ENCODE results near the gene MYH9. TPM values are rescaled to one million over a fixed set of nuclear protein-coding genes. Genes with fewer than 3 reads are reported as not detected.
"Not testable (repeated sequence)": the region's sequence is repeated elsewhere in the genome, so short reads cannot be mapped to it uniquely, and the experiment has no call there.

Gene MYH9
- total RNA-seq, 3 donors from 2014 or later, result 673 to 753 (median 716) TPM

DNA sequence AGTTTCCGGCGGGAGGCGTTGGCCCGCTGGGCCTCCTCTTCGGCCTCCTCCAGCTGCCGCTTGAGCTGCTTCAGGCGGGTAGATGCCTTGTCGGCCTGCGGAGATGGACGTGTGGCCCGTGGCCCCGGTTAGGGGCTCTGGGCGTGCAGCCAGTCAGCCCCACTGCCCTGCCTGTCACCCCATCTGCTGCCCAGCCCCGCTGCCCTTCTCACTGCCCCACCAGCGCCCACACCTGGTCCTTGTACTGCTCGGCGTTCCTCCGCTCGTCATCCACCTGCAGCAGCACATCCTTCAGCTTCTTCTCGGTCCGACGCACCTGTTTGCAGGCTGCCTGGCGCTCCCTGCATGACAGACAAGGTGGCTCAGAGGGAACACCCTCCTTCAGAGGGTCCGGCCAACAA is 103.6 kb downstream of the MYH9 start:
- Mint-ChIP-seq H3K36me3 (ENCODE audit: insufficient read depth) (peaks cover 44% of the 10 kb centered on the region), H3K27me3 (ENCODE audit: low read depth) (no peaks in the 10 kb centered on the region), H3K4me3 (no peak overlapping the region), H3K4me1 (ENCODE audit: low read depth) (peaks cover 18% of the 10 kb centered on the region), H3K9me3 (no peaks in the 10 kb centered on the region)
- no peak for ATAC-seq
- no peak for DNase-seq

DNA sequence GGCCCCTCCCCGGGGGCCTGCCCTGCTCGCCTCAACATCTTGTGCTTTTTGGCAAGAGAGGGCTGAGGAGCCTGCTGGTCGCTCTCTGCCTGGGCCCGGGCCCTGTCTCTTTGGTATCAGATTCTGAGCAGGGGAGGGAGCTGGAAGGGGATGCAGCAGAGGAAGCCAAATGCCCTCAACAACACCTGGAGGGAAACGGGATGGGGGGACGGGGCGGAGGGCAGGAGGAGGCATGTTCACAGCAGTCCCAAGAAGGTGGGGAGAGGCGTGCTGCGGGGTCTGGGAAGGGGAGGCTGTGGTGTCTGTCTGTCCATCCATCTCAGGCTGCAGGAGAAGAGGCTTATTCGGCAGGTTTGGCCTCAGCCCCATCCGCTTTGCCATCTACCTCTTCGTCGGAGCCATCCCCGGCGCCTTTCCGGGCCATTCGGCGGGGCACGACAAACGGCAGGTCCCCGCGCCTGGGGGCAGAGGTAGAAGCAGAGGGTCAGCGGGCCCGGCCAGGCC is 105.4 kb downstream of the MYH9 start:
- Mint-ChIP-seq H3K4me1 (ENCODE audit: low read depth) (peaks cover 16% of the 10 kb centered on the region), H3K27me3 (ENCODE audit: low read depth) (no peaks in the 10 kb centered on the region), H3K9me3 (no peaks in the 10 kb centered on the region), H3K4me3 (no peak overlapping the region), H3K36me3 (ENCODE audit: insufficient read depth) (peaks cover 35% of the 10 kb centered on the region)
- DNase-seq, result no peak
- ATAC-seq, result no peak

DNA sequence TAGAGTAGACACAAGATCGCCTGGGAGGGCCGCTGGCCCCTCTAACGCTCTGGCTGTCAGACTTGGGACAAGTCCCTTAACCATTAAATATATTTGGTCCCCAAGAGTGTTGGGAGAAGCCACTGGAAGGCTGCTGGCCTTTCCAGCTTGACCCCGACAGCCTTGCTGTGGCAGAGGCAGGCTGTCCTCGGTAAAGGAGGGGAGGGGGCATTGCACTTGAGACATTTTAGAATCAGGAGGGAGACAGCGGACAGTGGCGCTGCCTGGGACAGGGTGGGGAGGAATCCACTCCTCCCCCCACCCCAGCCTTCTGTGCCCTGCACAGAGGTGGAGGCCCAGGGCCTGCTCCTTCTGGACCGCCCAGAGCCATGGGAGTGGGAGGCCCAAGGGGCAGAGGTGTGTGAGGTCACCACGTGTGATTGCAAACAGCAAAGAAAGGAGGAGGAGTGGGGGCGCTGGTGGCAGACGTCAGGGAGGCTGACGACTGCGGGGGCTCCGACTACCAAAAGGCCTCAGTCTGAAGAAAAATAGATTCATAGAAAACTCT is 105.9 kb downstream of the MYH9 start:
- Mint-ChIP-seq H3K4me3 (no peak overlapping the region), H3K9me3 (no peaks in the 10 kb centered on the region), H3K27me3 (ENCODE audit: low read depth) (no peaks in the 10 kb centered on the region), H3K4me1 (ENCODE audit: low read depth) (peaks cover 14% of the 10 kb centered on the region), H3K36me3 (ENCODE audit: insufficient read depth) (peaks cover 31% of the 10 kb centered on the region)
- DNase-seq, result no peak
- ATAC-seq, result no peak

DNA sequence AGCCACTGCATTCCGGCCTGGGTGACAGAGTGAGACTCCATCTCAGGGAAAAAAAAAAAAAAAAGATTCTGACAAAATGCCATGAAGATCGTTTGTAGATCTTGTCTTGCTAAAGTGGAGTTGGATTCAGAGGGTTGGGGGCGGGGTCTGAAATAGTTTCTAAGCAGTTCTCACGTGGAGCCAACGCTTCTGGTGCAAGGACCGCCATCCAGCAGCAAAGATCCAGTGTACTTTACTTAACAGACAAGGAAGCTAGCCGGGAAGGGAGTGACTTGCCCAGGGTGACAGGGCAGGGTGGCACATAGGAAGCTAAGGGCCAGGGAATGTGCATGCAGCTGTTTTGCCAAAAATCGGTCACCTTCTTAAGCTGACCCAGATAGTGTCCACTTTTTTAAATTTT is 107.4 kb downstream of the MYH9 start:
- Mint-ChIP-seq H3K4me3 (no peak overlapping the region), H3K4me1 (ENCODE audit: low read depth) (peaks cover 11% of the 10 kb centered on the region), H3K27me3 (ENCODE audit: low read depth) (no peaks in the 10 kb centered on the region), H3K9me3 (no peaks in the 10 kb centered on the region), H3K36me3 (ENCODE audit: insufficient read depth) (peaks cover 24% of the 10 kb centered on the region)
- DNase-seq, result no peak
- no peak for ATAC-seq

DNA sequence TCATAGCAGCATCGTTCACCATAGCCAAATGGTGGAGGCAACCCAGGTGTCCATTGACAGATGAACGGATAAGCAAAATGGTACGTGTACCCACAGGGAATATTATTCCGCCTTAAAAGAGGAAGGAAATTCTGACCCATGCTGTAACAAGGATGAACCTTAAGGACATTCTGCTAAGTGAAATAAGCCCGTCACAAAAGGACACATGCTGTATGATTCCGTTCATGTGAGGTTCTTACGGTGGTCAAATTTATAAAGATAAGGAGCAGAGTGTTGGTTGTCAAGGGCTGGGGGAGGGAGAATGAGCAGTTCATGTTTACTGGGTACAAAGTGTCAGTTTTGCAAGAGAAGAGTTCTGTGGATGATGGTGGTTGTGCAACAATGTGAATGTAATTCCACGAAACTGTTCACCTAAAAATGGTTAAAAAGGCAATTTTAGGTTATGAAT is 108.5 kb downstream of the MYH9 start:
- Mint-ChIP-seq H3K9me3 (no peaks in the 10 kb centered on the region), H3K4me1 (ENCODE audit: low read depth) (peaks cover 11% of the 10 kb centered on the region), H3K36me3 (ENCODE audit: insufficient read depth) (peaks cover 24% of the 10 kb centered on the region), H3K4me3 (no peak overlapping the region), H3K27me3 (ENCODE audit: low read depth) (no peaks in the 10 kb centered on the region)
- DNase-seq (no peak), ATAC-seq (no peak)

DNA sequence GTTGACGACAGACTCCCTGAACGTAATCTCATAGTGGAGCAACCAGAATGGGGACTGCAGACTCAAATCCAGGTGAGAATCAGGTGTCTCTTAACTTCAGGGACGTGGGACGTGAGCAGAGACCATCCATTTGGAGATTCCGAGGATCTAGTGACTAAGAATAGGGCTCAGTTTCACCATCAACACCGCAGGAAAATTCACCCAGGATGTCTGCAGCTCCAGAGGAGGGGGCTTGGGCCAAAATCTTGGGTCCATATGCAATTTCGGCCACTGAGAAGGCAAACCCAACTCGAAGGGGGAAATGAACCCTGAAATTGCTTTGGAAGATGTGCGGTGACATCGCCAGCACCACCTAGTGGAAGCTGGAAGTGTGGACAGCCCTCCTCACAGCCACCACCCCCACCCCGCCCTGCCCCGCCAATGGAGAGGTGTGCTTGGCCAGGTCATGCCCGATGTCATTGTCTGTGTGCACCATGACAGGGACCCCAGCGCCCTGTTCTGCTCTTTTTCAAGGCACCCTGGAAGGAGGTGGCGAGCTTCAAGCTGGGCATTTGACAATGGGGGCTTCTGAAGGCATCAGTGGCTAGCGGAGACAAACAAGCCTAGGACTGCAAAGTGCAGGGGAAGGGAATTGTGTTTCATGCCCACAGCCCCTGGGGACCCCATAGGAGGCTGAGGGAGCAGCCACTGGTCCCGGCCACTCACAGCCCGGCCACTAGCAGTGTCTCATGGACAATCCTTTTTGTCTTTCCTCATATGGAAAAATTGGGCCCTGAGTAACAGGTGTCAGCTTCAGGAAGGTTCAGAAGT is 110.1 kb downstream of the MYH9 start:
- ATAC-seq (peak; percentile 85 to 89), DNase-seq (peak; percentile 58)
- Mint-ChIP-seq H3K9me3 (no peaks in the 10 kb centered on the region), H3K4me1 (ENCODE audit: low read depth) (peaks cover 11% of the 10 kb centered on the region), H3K4me3 (no peak overlapping the region), H3K36me3 (ENCODE audit: insufficient read depth) (peaks cover 19% of the 10 kb centered on the region), H3K27me3 (ENCODE audit: low read depth) (no peaks in the 10 kb centered on the region)

DNA sequence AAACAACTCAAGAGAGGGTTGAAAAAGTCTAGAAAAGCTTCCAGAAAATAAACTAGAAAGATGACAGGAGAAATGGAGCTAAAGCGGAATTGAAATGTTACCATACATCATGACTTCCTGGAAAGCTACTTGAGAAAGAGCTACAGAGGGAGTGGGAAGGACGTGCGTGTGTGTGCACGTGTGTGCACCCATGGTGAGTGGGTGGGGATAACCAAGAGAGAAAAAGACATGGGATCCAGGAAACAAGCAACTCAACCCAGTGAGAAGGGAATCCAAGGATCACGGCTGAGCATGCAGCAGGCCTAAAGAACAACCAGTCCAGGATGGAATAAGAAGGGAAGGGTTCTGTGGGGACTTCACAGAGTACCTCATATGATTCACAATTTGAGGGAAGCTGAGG is 113.2 kb downstream of the MYH9 start:
- Mint-ChIP-seq H3K36me3 (ENCODE audit: insufficient read depth) (peaks cover 8% of the 10 kb centered on the region), H3K4me3 (no peak overlapping the region), H3K4me1 (ENCODE audit: low read depth) (peaks cover 11% of the 10 kb centered on the region), H3K27me3 (ENCODE audit: low read depth) (no peaks in the 10 kb centered on the region), H3K9me3 (no peaks in the 10 kb centered on the region)
- no peak for DNase-seq
- ATAC-seq, result no peak

DNA sequence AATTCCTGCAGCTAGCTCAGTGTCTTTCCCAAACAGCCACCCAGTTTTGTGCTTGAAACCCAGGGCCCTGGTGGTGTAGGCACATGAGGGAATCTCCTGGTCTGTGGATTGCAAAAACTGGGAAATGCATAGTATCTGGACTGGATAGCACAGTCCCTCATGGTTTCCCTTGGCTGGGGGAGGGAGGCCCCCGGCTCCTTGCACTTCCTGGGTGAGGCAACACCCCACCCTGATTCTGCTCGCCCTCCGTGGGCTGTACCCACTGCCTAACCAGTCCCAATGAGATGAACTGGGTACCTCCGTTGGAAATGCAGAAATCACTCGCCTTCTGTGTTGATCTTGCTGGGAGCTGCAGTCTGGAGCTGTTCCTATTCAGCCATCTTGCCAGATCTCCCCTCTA is 115.8 kb downstream of the MYH9 start:
- DNase-seq; H3K27me3 Mint-ChIP-seq (ENCODE audit: low read depth); ATAC-seq; H3K4me1 Mint-ChIP-seq (ENCODE audit: low read depth); H3K9me3 Mint-ChIP-seq; H3K4me3 Mint-ChIP-seq: not testable (repeated sequence)
- H3K36me3 Mint-ChIP-seq (ENCODE audit: insufficient read depth), result peaks cover 14% of the 10 kb centered on the region

DNA sequence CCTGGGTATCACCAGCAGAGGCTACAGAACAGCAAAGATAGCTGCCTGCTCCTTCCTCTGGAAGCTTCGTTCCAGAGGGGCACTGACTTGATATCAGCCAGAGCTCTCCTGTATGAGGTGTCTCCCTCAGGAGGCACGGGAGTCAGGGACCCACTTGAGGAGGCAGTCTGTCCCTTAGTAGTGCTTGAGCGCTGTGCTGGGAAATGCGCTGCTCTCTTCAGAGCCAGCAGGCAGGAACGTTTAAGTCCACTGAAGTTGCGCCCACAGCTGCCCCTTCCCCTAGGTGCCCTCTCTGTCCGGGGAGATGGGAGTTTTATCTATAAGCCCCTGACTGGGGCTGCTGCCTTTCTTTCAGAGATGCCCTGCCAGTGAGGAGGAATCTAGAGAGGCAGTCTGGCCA is 116.5 kb downstream of the MYH9 start:
- H3K4me3 Mint-ChIP-seq; ATAC-seq; H3K4me1 Mint-ChIP-seq (ENCODE audit: low read depth); H3K27me3 Mint-ChIP-seq (ENCODE audit: low read depth); DNase-seq; H3K9me3 Mint-ChIP-seq: not testable (repeated sequence)
- H3K36me3 Mint-ChIP-seq (ENCODE audit: insufficient read depth), result peaks cover 19% of the 10 kb centered on the region

DNA sequence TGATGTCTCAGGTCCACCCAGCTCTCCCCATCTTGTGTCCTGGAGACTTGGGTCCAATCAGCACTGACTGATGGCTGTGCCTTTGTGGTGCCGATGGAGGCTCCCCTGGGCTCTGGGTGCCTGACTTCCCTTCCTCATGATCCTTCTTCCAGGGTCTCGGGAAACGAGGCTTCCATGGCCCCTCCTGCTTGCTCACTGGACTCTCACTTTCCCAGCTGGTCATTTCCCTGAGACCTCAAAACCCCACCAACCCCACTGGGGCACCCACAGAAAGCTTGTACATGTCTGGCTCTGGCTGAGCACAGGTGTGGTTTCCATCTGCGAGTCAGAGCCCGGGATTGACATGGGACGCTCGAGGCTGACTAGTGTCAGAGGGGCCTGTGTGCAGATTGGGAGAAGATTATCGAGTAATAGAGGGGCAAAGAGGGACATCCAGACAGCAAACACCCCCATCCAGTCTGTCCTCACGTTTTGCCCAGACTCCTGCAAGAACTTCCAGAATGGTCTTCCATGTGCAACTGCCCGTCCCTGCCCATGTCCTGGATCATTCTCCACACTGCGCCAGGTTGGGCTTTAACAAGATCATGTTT is 119.8 kb downstream of the MYH9 start:
- no peaks in the 10 kb centered on the region for H3K9me3 Mint-ChIP-seq
- H3K4me3 Mint-ChIP-seq, result no peak overlapping the region
- no peaks in the 10 kb centered on the region for H3K4me1 Mint-ChIP-seq (ENCODE audit: low read depth)
- DNase-seq (no peak), ATAC-seq (peak in 1 of 2 donors; percentile 30)
- no peaks in the 10 kb centered on the region for H3K27me3 Mint-ChIP-seq (ENCODE audit: low read depth)
- peaks cover 35% of the 10 kb centered on the region for H3K36me3 Mint-ChIP-seq (ENCODE audit: insufficient read depth)

DNA sequence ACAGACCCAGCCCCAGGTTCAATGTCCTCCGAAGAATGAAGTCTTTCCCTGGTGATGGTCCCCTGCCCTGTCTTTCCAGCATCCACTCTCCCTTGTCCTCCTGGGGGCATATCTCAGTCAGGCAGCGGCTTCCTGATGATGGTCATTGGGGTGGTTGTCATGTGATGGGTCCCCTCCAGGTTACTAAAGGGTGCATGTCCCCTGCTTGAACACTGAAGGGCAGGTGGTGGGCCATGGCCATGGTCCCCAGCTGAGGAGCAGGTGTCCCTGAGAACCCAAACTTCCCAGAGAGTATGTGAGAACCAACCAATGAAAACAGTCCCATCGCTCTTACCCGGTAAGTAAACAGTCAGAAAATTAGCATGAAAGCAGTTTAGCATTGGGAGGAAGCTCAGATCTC is 120.7 kb downstream of the MYH9 start:
- DNase-seq (no peak), ATAC-seq (no peak)
- H3K36me3 Mint-ChIP-seq (ENCODE audit: insufficient read depth), result peaks cover 42% of the 10 kb centered on the region
- no peaks in the 10 kb centered on the region for H3K9me3 Mint-ChIP-seq
- H3K27me3 Mint-ChIP-seq (ENCODE audit: low read depth), result no peaks in the 10 kb centered on the region
- H3K4me3 Mint-ChIP-seq, result no peak overlapping the region
- H3K4me1 Mint-ChIP-seq (ENCODE audit: low read depth), result no peaks in the 10 kb centered on the region

DNA sequence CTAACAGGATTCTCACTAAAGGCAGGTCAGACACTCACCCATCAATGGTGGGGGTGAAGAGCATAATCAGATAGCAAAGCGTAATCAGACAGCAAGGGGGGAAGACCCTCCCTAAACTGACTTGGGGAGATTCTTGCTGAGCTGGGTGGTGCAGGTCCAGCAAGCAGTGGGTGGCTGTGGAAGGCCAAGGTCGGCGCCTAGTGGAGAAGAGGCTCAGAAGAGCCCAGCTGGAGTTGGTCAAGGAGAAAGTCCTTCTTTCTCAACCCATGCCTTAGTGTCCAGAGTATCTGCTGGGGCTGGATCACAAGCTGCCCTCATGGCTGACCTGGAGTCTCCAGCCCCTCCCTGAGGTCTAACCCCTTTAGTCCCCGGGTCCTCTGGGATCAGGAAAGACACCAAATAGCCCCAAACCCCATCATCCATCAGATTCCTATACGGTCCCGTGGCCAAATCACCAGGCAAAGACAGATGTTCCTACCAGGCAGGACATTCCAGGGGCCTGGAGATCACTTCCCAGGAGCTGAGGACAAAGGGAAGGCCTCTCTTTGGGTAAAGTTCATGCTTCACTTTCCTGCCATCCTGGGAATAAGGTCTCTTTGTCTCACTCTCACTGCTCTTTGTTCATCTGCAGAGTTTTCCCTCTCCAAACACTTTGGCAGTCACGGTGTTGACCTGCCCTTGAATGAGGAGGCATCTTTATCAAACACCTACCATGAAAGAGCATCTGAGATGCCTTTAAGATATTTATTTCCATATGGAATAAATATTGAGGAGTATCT is 123.7 kb downstream of the MYH9 start:
- H3K27me3 Mint-ChIP-seq (ENCODE audit: low read depth); H3K4me3 Mint-ChIP-seq; H3K4me1 Mint-ChIP-seq (ENCODE audit: low read depth); DNase-seq; ATAC-seq; H3K9me3 Mint-ChIP-seq: not testable (repeated sequence)
- peaks cover 56% of the 10 kb centered on the region for H3K36me3 Mint-ChIP-seq (ENCODE audit: insufficient read depth)

DNA sequence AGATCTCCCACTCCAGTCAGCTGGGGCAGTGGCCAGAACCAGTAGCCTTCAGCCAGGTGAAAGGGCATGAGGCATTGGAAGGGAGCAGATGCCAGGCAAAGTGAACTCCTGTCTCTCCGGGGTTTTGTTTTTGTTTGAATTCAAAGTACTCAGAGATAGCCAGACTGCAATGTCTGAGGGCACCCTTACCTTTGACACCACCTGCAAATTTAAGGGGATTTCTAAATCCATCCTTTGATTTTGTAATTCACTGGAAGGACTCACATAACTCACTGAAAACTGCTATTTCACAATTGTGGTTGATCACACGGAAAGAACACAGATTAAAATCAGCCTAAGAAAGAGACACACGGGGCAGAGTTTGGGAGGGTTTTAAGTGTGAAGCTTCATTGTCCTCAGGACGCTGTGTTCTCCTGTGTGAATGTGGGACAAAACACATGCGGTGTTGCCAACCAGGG is 124.5 kb downstream of the MYH9 start:
- not testable (repeated sequence) for H3K27me3 Mint-ChIP-seq (ENCODE audit: low read depth); DNase-seq; ATAC-seq; H3K4me3 Mint-ChIP-seq; H3K9me3 Mint-ChIP-seq
- Mint-ChIP-seq H3K4me1 (ENCODE audit: low read depth) (peaks cover 14% of the 10 kb centered on the region), H3K36me3 (ENCODE audit: insufficient read depth) (peaks cover 61% of the 10 kb centered on the region)

DNA sequence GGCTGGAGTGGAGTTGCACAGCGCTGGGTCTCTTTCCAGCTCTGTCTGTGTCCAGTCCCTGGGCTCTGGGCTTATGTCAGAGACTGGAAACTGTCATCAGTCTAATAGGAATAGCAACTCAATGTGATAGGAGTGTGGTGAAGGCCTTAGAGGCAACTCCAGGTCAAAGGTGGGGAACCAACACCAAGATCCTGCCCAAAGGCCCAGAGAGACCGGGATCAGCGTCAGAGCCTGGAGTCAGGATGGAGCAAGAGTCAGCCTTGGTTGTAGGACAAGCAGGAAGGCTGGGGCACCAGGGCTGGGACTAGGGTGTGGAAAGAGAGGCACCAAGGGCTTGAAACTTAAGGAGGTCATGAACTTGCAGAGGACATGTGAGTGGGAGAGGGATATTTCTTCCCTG is 125.5 kb downstream of the MYH9 start:
- not testable (repeated sequence) for H3K9me3 Mint-ChIP-seq; ATAC-seq; H3K4me3 Mint-ChIP-seq; DNase-seq; H3K27me3 Mint-ChIP-seq (ENCODE audit: low read depth)
- Mint-ChIP-seq H3K4me1 (ENCODE audit: low read depth) (peaks cover 21% of the 10 kb centered on the region), H3K36me3 (ENCODE audit: insufficient read depth) (peaks cover 61% of the 10 kb centered on the region)
